Stimulated activated CD8-positive, alpha-beta memory T cell treated with anti-CD3 and anti-CD28 coated beads, Interleukin-12 subunit alpha, Interleukin-12 subunit beta, amount 100 ng/mL, for 1 hour (primary cell): Measurements from ENCODE around the gene SEMA3G.

Source experiments
- DNase-seq: peaks from one replicate; pipeline ENCODE4 v3.0.0-alpha.2; 2020; ENCODE audit warnings: low read depth

SEMA3G gene

GRCh38 chr3:52479037-52479876, 34.4 kb upstream of the SEMA3G start:
- no peak for DNase-seq

- DNase-seq: no peak
Observed at GRCh38 chr3:52477796-52478095, 32.8 kb upstream of the SEMA3G start.

GRCh38 chr3:52477076-52477795, 32.3 kb upstream of the SEMA3G start:
- DNase-seq: no peak

GRCh38 chr3:52473026-52473425, 28.1 kb upstream of the SEMA3G start:
- DNase-seq: no peak

GRCh38 chr3:52472239-52473000, 27.5 kb upstream of the SEMA3G start:
- no peak for DNase-seq

GRCh38 chr3:52471371-52472238, 26.7 kb upstream of the SEMA3G start:
- DNase-seq: no peak

GRCh38 chr3:52470920-52471319, 26.0 kb upstream of the SEMA3G start:
- DNase-seq: no peak

- DNase-seq: no peak
Observed at GRCh38 chr3:52469001-52469400, 24.1 kb upstream of the SEMA3G start.

- no peak for DNase-seq
Observed at GRCh38 chr3:52468336-52468735, 23.4 kb upstream of the SEMA3G start.

- no peak for DNase-seq
Observed at GRCh38 chr3:52463416-52463815, 18.5 kb upstream of the SEMA3G start.

- DNase-seq: no peak
Observed at GRCh38 chr3:52461874-52462273, 17.0 kb upstream of the SEMA3G start.

GRCh38 chr3:52458770-52459545, 14.1 kb upstream of the SEMA3G start:
- no peak for DNase-seq

- no peak for DNase-seq
Observed at GRCh38 chr3:52458031-52458760, 13.3 kb upstream of the SEMA3G start.

- no peak for DNase-seq
Observed at GRCh38 chr3:52456800-52457183, 11.9 kb upstream of the SEMA3G start.

GRCh38 chr3:52456169-52456799, 11.4 kb upstream of the SEMA3G start:
- DNase-seq: no peak

- DNase-seq: peak; percentile 92
Observed at GRCh38 chr3:52455283-52456168, 10.6 kb upstream of the SEMA3G start, which contains the start of gene NISCH. TSS of gene NISCH (plus strand) at chr3:52455604. CDS start at chr3:52455642, 38 bp downstream.

- DNase-seq: no peak
Observed at GRCh38 chr3:52454938-52455282, 10.0 kb upstream of the SEMA3G start.

GRCh38 chr3:52454250-52454937, 9.5 kb upstream of the SEMA3G start:
- no peak for DNase-seq
